GM18505 (cell line): Measurements from ENCODE around the gene PHYHD1.
"Not testable (repeated sequence)": the region's sequence is repeated elsewhere in the genome, so short reads cannot be mapped to it uniquely, and the experiment has no call there.

Experiments used
- ATAC-seq: cut with Tn5 transposase; IDR thresholded peaks from one replicate; pipeline ENCODE4 v1.9.1; 2021; ENCODE audit not compliant: unreplicated experiment
- POLR2A ChIP-seq: IDR thresholded peaks from 4 replicates; pipeline ENCODE4 v1.6.1; 2011; ENCODE audit warnings: borderline replicate concordance; ENCODE audit not compliant: insufficient read depth, insufficient read length; ENCODE audit errors: extremely low read depth

The PHYHD1 gene

GRCh38 chr9:128945798-128946501 lies 25.2 kb downstream of the PHYHD1 start:
- ATAC-seq, result no peak

GRCh38 chr9:128946571-128947276 lies 25.9 kb downstream of the PHYHD1 start:
- ATAC-seq, result no peak
- no peak for TF ChIP-seq POLR2A

More at GRCh38 chr9:128945798-128946501, 25.2 kb downstream of the PHYHD1 start:
- no peak for TF ChIP-seq POLR2A

GRCh38 chr9:128947277-128947526 lies 26.4 kb downstream of the PHYHD1 start:
- no peak for ATAC-seq
- no peak for TF ChIP-seq POLR2A

- ATAC-seq, result peak; percentile 83
- TF ChIP-seq POLR2A, result peak; percentile 96
These were observed 26.9 kb downstream of the PHYHD1 start, which contains the start of the genes DOLK and NUP188 for GRCh38 chr9:128947527-128948301. Gene DOLK, minus strand, starts transcription at chr9:128947603. Its CDS starts 300 bp downstream, at chr9:128947303. Gene NUP188, plus strand, starts transcription at chr9:128947699. Its CDS starts 21 bp downstream, at chr9:128947720.

- ATAC-seq, result not testable (repeated sequence)
These were observed 40.6 kb downstream of the PHYHD1 start for GRCh38 chr9:128961403-128961802.

- TF ChIP-seq POLR2A, result no peak
- no peak for ATAC-seq
These were observed 48.7 kb downstream of the PHYHD1 start for GRCh38 chr9:128969491-128969890.

GRCh38 chr9:128972956-128973355 lies 52.2 kb downstream of the PHYHD1 start:
- TF ChIP-seq POLR2A, result no peak
- no peak for ATAC-seq

GRCh38 chr9:128979111-128979510 lies 58.3 kb downstream of the PHYHD1 start:
- ATAC-seq, result no peak
- TF ChIP-seq POLR2A, result no peak

GRCh38 chr9:128983536-128983935 lies 62.8 kb downstream of the PHYHD1 start:
- no peak for TF ChIP-seq POLR2A
- ATAC-seq, result no peak

- no peak for TF ChIP-seq POLR2A
- ATAC-seq, result no peak
These were observed 65.9 kb downstream of the PHYHD1 start for GRCh38 chr9:128986671-128987070.

- TF ChIP-seq POLR2A, result no peak
- ATAC-seq, result no peak
These were observed 67.0 kb downstream of the PHYHD1 start for GRCh38 chr9:128987805-128988204.
